Anterior cingulate cortex (tissue), 58 donors: ENCODE results near the gene SND1.

ENCODE experiments used
- DNase-seq, 58 donors: peaks; one replicate each; lab custom pipeline; 2025; lab: John Stamatoyannopoulos, UW

Gene SND1

GRCh38 chr7:128026551-128026950 lies 374.6 kb downstream of the SND1 start:
- peak in 1 of 58 donors; percentile 28 for DNase-seq

GRCh38 chr7:128027485-128027980 lies 375.5 kb downstream of the SND1 start:
- DNase-seq: peak in 2 of 58 donors; percentile 35

- DNase-seq: no peak
Measured at GRCh38 chr7:128029405-128029995, 377.5 kb downstream of the SND1 start.

- no peak for DNase-seq
Measured at GRCh38 chr7:128030263-128030653, 378.3 kb downstream of the SND1 start.

GRCh38 chr7:128030654-128031611 lies 378.9 kb downstream of the SND1 start, which contains the start of gene LRRC4:
Gene LRRC4 (minus strand): TSS chr7:128031437. CDS start chr7:128030640, 797 bp downstream.
- DNase-seq: peak in 27 of 58 donors; percentile 31 to 78 (median 54)

- peak in 43 of 58 donors; percentile 23 to 83 (median 64) for DNase-seq
Measured at GRCh38 chr7:128031901-128032604, 380.1 kb downstream of the SND1 start.

- peak in 22 of 58 donors; percentile 36 to 77 (median 60) for DNase-seq
Measured at GRCh38 chr7:128032605-128033235, 380.7 kb downstream of the SND1 start.

GRCh38 chr7:128033246-128033645 lies 381.3 kb downstream of the SND1 start:
- peak in 1 of 58 donors; percentile 40 for DNase-seq

- DNase-seq: peak in 1 of 58 donors; percentile 31
Measured at GRCh38 chr7:128034825-128035224, 382.8 kb downstream of the SND1 start.

- DNase-seq: peak in 12 of 58 donors; percentile 25 to 58 (median 38)
Measured at GRCh38 chr7:128035712-128036111, 383.7 kb downstream of the SND1 start.

- no peak for DNase-seq
Measured at GRCh38 chr7:128036226-128036940, 384.4 kb downstream of the SND1 start.

- DNase-seq: no peak
Measured at GRCh38 chr7:128037081-128037480, 385.1 kb downstream of the SND1 start.

GRCh38 chr7:128037880-128038619 lies 386.1 kb downstream of the SND1 start:
- DNase-seq: no peak

GRCh38 chr7:128039544-128039953 lies 387.6 kb downstream of the SND1 start:
- no peak for DNase-seq

- DNase-seq: no peak
Measured at GRCh38 chr7:128040205-128040604, 388.2 kb downstream of the SND1 start.

GRCh38 chr7:128041203-128041602 lies 389.2 kb downstream of the SND1 start:
- DNase-seq: peak in 3 of 58 donors; percentile 22 to 63 (median 28)

GRCh38 chr7:128042012-128042411 lies 390.0 kb downstream of the SND1 start:
- peak in 55 of 58 donors; percentile 40 to 95 (median 77) for DNase-seq

GRCh38 chr7:128044064-128044463 lies 392.1 kb downstream of the SND1 start:
- no peak for DNase-seq

GRCh38 chr7:128045158-128045557 lies 393.2 kb downstream of the SND1 start:
- no peak for DNase-seq
